Panc1 (cell line): ENCODE measurements around the gene CDYL2.

Experiments
- POLR2AphosphoS5 ChIP-seq: IDR thresholded peaks from 2 replicates; pipeline ENCODE4 v1.6.1; 2012; ENCODE audit warnings: mild to moderate bottlenecking, low read depth, low read length, moderate library complexity
- REST ChIP-seq, 2 experiments: IDR thresholded peaks; 2 replicates each; pipeline ENCODE4 v1.6.1; 2011 to 2012; ENCODE audit warnings: low read depth in 2 of 2, control low read depth in 1 of 2, low read length in 1 of 2, mild to moderate bottlenecking in 1 of 2, moderate library complexity in 1 of 2; ENCODE audit not compliant: insufficient read depth in 1 of 2
- SIN3A ChIP-seq: IDR thresholded peaks from 2 replicates; pipeline ENCODE4 v1.6.1; 2012; ENCODE audit warnings: low read depth, mild to moderate bottlenecking, low read length, moderate library complexity, borderline replicate concordance; ENCODE audit not compliant: insufficient read depth
- TCF7L2 ChIP-seq: IDR thresholded peaks from 2 replicates; pipeline ENCODE4 v1.6.1; 2011; ENCODE audit warnings: mild to moderate bottlenecking, low read depth, low read length, inconsistent platforms
- TF ChIP-seq, protein P1 (sequence below): fragments of 450-650 bp; IDR thresholded peaks from 2 replicates; pipeline ENCODE4 v1.5.1; 2017; ENCODE audit warnings: mild to moderate bottlenecking

GRCh38 chr16:80836846-80837245 lies 32.4 kb upstream of the CDYL2 start:
- TF ChIP-seq, protein P1, sequence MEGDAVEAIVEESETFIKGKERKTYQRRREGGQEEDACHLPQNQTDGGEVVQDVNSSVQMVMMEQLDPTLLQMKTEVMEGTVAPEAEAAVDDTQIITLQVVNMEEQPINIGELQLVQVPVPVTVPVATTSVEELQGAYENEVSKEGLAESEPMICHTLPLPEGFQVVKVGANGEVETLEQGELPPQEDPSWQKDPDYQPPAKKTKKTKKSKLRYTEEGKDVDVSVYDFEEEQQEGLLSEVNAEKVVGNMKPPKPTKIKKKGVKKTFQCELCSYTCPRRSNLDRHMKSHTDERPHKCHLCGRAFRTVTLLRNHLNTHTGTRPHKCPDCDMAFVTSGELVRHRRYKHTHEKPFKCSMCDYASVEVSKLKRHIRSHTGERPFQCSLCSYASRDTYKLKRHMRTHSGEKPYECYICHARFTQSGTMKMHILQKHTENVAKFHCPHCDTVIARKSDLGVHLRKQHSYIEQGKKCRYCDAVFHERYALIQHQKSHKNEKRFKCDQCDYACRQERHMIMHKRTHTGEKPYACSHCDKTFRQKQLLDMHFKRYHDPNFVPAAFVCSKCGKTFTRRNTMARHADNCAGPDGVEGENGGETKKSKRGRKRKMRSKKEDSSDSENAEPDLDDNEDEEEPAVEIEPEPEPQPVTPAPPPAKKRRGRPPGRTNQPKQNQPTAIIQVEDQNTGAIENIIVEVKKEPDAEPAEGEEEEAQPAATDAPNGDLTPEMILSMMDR: no peak
- no peak for TF ChIP-seq TCF7L2
- no peak for TF ChIP-seq POLR2AphosphoS5
- no peak for TF ChIP-seq REST (IDR thresholded peaks at IDR 0.05; ENCODE audit: insufficient read depth in 1 of 2, low read depth in 2 of 2, low read length in 1 of 2)
- no peak for TF ChIP-seq SIN3A
